Measurements from ENCODE around the gene VWA8.

Gene VWA8

DNA sequence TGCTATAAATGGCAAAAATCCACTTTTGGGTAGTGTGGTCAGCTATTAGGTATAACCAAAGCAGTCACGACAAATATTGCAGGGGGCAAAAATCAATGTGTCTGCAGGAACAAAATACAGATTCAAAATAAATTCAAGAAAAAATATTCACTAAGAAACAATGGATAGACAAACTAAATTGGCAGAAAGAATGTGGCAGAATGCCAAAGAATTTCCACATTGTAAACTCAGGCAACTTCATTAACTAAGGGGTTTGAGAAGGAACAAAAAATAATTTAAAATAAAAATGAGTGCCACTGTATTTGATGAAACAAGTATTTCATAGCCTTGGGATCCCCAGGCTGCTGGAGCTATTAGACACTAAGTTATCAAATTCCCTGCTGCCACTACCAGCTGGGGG is 193.1 kb downstream of the VWA8 start:
- Histone ChIP-seq H3K4me3 (ENCODE audit: low read depth in 1 of 5, low read length in 5 of 5) (no peak overlapping the region), H3K9ac (ENCODE audit: low read length in 5 of 5) (no peak overlapping the region), H3K9me3 (ENCODE audit: control insufficient read depth in 5 of 5, low read length in 5 of 5) (no peaks in the 10 kb centered on the region), H3K27ac (ENCODE audit: low read depth, low read length) (no peak overlapping the region), H3K36me3 (ENCODE audit: control insufficient read depth in 5 of 5, insufficient read depth in 5 of 5, low read length in 5 of 5) (peaks cover 0 to 2% (median 0%) of the 10 kb centered on the region in 5 donors), H3K4me1 (ENCODE audit: control insufficient read depth in 5 of 5, insufficient read depth in 5 of 5, low read length in 5 of 5) (peaks cover 0 to 3% (median 0%) of the 10 kb centered on the region in 5 donors), H3K27me3 (ENCODE audit: control insufficient read depth in 5 of 5, insufficient read depth in 4 of 5, low read length in 5 of 5) (no peaks in the 10 kb centered on the region)

DNA sequence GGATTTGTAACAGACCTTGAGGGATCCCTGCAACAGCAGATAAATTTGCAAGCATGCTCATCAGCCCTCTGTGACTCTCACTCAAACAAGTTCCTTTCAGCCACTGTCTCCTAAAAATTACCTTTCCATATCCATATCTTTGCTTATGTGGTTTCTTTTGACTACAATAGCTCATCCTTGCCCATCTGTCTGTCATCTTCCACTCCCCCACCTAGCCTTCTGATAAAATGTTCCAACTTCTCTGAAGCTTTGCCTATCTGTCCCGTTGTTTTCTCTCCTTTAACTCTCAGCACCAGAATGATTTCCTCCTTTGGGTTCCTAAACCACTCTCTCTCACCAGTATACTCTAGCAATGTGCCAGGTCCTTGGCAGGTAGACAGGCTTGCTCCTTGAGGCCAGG is 194.5 kb downstream of the VWA8 start:
- Histone ChIP-seq H3K9me3 (ENCODE audit: control insufficient read depth in 5 of 5, low read length in 5 of 5) (no peaks in the 10 kb centered on the region), H3K9ac (ENCODE audit: low read length in 5 of 5) (no peak overlapping the region)

DNA sequence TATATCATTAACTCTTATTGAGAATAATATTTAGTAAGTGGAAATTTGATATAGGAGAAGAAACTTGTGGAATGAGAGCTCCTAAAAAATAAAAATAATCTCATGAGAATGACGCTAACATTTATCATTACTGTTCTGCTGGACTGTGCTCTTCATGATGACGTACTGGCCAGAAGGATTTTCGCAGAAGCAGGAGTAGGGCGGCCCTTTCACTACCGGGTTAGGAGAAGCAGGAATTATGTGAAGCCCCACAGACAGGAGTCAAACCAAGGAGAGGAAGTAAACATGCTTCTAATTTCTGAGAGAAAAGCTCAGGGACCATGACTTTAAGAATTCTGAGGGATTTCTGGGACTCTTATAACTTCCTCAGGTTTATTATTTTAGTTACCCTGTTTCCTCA is 195.1 kb downstream of the VWA8 start:
- Histone ChIP-seq H3K9me3 (ENCODE audit: control insufficient read depth in 5 of 5, low read length in 5 of 5) (no peaks in the 10 kb centered on the region), H3K4me3 (ENCODE audit: low read depth in 1 of 5, low read length in 5 of 5) (no peak overlapping the region)

More for the DNA sequence above, 194.5 kb downstream of the VWA8 start:
- Histone ChIP-seq H3K36me3 (ENCODE audit: control insufficient read depth in 5 of 5, insufficient read depth in 5 of 5, low read length in 5 of 5) (peaks cover 0 to 2% (median 0%) of the 10 kb centered on the region in 5 donors), H3K4me1 (ENCODE audit: control insufficient read depth in 5 of 5, insufficient read depth in 5 of 5, low read length in 5 of 5) (peaks cover 0 to 3% (median 0%) of the 10 kb centered on the region in 5 donors), H3K27me3 (ENCODE audit: control insufficient read depth in 5 of 5, insufficient read depth in 4 of 5, low read length in 5 of 5) (no peaks in the 10 kb centered on the region), H3K4me3 (ENCODE audit: low read depth in 1 of 5, low read length in 5 of 5) (no peak overlapping the region), H3K27ac (ENCODE audit: low read depth, low read length) (no peak overlapping the region)

DNA sequence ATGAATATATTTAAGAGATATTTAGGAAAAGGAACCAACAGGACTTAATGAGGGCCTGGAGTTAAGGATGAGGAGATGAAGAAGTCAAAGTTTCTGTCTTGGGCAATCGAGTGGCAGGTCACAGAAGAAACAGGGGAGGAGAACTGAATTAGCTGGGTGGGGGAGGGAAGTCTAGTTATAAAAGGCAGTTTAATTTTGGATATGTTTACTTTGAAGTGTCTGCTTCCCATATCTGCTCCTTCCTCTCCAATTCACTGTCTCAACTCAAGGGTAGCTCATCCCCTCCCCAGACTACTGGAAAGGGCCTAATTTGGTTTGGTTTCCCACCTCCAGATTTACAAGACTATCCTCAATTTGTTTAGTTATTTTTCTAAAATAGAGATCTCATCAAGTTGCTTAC is 195.9 kb downstream of the VWA8 start:
- Histone ChIP-seq H3K9ac (ENCODE audit: low read length in 5 of 5) (no peak overlapping the region), H3K27me3 (ENCODE audit: control insufficient read depth in 5 of 5, insufficient read depth in 4 of 5, low read length in 5 of 5) (no peaks in the 10 kb centered on the region), H3K4me1 (ENCODE audit: control insufficient read depth in 5 of 5, insufficient read depth in 5 of 5, low read length in 5 of 5) (peaks cover 0 to 3% (median 0%) of the 10 kb centered on the region in 5 donors), H3K27ac (ENCODE audit: low read depth, low read length) (no peak overlapping the region), H3K4me3 (ENCODE audit: low read depth in 1 of 5, low read length in 5 of 5) (no peak overlapping the region), H3K9me3 (ENCODE audit: control insufficient read depth in 5 of 5, low read length in 5 of 5) (no peaks in the 10 kb centered on the region), H3K36me3 (ENCODE audit: control insufficient read depth in 5 of 5, insufficient read depth in 5 of 5, low read length in 5 of 5) (peaks cover 0 to 8% (median 0%) of the 10 kb centered on the region in 5 donors)

More for the DNA sequence above, 195.1 kb downstream of the VWA8 start:
- Histone ChIP-seq H3K27ac (ENCODE audit: low read depth, low read length) (no peak overlapping the region), H3K9ac (ENCODE audit: low read length in 5 of 5) (no peak overlapping the region), H3K36me3 (ENCODE audit: control insufficient read depth in 5 of 5, insufficient read depth in 5 of 5, low read length in 5 of 5) (peaks cover 0 to 4% (median 0%) of the 10 kb centered on the region in 5 donors), H3K27me3 (ENCODE audit: control insufficient read depth in 5 of 5, insufficient read depth in 4 of 5, low read length in 5 of 5) (no peaks in the 10 kb centered on the region), H3K4me1 (ENCODE audit: control insufficient read depth in 5 of 5, insufficient read depth in 5 of 5, low read length in 5 of 5) (peaks cover 0 to 3% (median 0%) of the 10 kb centered on the region in 5 donors)

DNA sequence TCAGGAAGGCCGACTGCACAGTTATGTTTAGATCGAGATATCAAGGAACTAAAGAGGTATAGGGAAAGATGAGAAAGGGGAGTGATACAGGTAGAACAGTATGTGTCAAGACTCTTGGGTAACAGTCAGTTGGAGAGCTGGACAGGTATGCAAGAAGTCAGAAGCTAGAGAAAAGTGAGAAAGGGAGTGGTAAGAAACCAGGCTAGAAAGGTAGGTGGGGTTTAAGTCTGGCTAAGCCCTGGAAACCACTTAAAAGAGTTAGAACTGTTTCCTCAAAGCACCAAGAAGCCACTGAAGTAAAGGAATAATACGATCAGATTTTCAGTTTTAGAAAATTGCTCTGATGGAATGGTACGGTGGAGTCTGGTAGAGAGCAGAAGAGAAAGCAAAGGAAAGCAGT is 196.4 kb downstream of the VWA8 start:
- H3K4me1 ChIP-seq (ENCODE audit: control insufficient read depth in 5 of 5, insufficient read depth in 5 of 5, low read length in 5 of 5) = peaks cover 0 to 3% (median 0%) of the 10 kb centered on the region in 5 donors
- H3K27me3 ChIP-seq (ENCODE audit: control insufficient read depth in 5 of 5, insufficient read depth in 4 of 5, low read length in 5 of 5) = no peaks in the 10 kb centered on the region
- H3K36me3 ChIP-seq (ENCODE audit: control insufficient read depth in 5 of 5, insufficient read depth in 5 of 5, low read length in 5 of 5) = peaks cover 0 to 11% (median 0%) of the 10 kb centered on the region in 5 donors
- H3K9me3 ChIP-seq (ENCODE audit: control insufficient read depth in 5 of 5, low read length in 5 of 5) = no peaks in the 10 kb centered on the region
- H3K4me3 ChIP-seq (ENCODE audit: low read depth in 1 of 5, low read length in 5 of 5) = no peak overlapping the region
- no peak overlapping the region for H3K27ac ChIP-seq (ENCODE audit: low read depth, low read length)
- H3K9ac ChIP-seq (ENCODE audit: low read length in 5 of 5) = no peak overlapping the region

DNA sequence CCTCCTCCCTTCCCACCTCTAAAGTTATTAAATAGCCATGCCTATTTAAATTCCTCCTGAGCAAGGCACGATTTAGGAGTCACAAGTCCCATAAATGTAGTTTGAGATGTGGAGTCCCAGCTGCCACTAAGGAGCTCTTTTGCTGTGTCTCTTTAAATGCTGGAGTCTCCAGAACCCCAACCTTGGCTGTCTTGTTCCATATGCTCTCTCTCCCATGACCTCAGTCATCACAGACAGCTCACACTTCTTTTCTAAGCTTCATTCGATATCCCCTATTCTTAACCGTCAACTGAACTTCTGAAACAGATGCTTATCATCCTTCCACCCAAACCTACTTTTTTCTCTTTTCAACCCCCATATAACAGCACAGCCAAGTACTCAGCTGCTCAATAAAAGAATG is 197.1 kb downstream of the VWA8 start:
- H3K27ac ChIP-seq (ENCODE audit: low read depth, low read length) = no peak overlapping the region
- no peaks in the 10 kb centered on the region for H3K27me3 ChIP-seq (ENCODE audit: control insufficient read depth in 5 of 5, insufficient read depth in 4 of 5, low read length in 5 of 5)
- no peak overlapping the region for H3K4me3 ChIP-seq (ENCODE audit: low read depth in 1 of 5, low read length in 5 of 5)
- peaks cover 0 to 11% (median 0%) of the 10 kb centered on the region in 5 donors for H3K36me3 ChIP-seq (ENCODE audit: control insufficient read depth in 5 of 5, insufficient read depth in 5 of 5, low read length in 5 of 5)
- H3K4me1 ChIP-seq (ENCODE audit: control insufficient read depth in 5 of 5, insufficient read depth in 5 of 5, low read length in 5 of 5) = peaks cover 0 to 3% (median 0%) of the 10 kb centered on the region in 5 donors
- no peaks in the 10 kb centered on the region for H3K9me3 ChIP-seq (ENCODE audit: control insufficient read depth in 5 of 5, low read length in 5 of 5)
- H3K9ac ChIP-seq (ENCODE audit: low read length in 5 of 5) = no peak overlapping the region

DNA sequence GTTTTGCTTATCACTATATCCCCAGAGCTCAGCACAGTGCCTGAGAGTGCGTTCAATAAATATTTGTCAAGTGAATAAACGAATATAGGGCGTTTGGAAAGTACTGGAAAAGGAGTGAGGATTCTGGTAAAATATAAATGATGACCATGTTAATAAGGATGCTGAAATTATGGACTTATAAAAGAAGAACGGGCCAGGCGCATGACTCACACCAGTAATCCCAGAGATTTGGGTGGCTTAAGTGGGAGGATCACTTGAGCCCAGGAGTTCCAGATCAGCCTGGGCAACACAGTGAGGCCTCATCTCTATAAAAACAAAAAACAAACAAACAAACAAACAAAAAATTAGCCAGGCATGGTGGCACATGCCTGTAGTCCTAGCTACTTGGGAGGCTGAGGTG is 198.1 kb downstream of the VWA8 start:
- peaks cover 0 to under 1% (median 0%) of the 10 kb centered on the region in 5 donors for H3K4me1 ChIP-seq (ENCODE audit: control insufficient read depth in 5 of 5, insufficient read depth in 5 of 5, low read length in 5 of 5)
- H3K27me3 ChIP-seq (ENCODE audit: control insufficient read depth in 5 of 5, insufficient read depth in 4 of 5, low read length in 5 of 5) = no peaks in the 10 kb centered on the region
- H3K9ac ChIP-seq (ENCODE audit: low read length in 5 of 5) = no peak overlapping the region

DNA sequence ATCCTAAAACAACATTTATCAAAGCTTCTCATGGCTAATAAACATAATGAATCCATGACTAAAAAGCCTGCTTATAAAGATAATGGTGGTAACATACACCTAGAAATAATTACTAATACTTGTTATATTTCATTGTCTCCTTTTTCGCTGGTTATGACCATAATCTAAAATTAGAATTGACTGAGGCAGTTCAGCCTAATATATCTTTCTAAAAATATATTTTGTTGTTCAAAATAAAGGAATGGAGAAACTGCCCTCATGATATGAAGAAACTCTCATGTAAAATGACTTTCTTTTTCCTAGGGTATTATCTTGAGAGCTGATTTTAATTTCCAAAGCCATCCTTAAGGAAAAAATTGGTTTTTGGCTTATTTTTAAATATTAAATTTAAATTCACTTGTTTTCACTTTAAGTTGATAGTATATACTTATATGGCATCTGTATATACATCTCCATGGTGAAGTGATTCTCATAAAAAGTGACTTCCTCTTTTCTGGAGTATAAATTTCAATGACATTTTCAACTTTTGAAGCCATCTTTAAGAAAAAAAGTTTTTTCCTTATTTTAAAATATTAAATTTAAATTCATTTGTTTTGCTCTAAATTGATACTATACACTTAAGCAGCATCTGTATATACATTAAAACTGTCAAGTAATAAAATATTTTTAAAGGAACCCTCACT is 204.6 kb downstream of the VWA8 start:
- Histone ChIP-seq H3K27ac (ENCODE audit: low read depth, low read length) (no peak overlapping the region), H3K27me3 (ENCODE audit: control insufficient read depth in 5 of 5, insufficient read depth in 4 of 5, low read length in 5 of 5) (no peaks in the 10 kb centered on the region), H3K9me3 (ENCODE audit: control insufficient read depth in 5 of 5, low read length in 5 of 5) (no peaks in the 10 kb centered on the region), H3K9ac (ENCODE audit: low read length in 5 of 5) (no peak overlapping the region), H3K4me3 (ENCODE audit: low read depth in 1 of 5, low read length in 5 of 5) (no peak overlapping the region), H3K36me3 (ENCODE audit: control insufficient read depth in 5 of 5, insufficient read depth in 5 of 5, low read length in 5 of 5) (peaks cover 0 to 11% (median 0%) of the 10 kb centered on the region in 5 donors), H3K4me1 (ENCODE audit: control insufficient read depth in 5 of 5, insufficient read depth in 5 of 5, low read length in 5 of 5) (peaks cover 0 to 5% (median 0%) of the 10 kb centered on the region in 5 donors)

More for the DNA sequence above, 198.1 kb downstream of the VWA8 start:
- Histone ChIP-seq H3K36me3 (ENCODE audit: control insufficient read depth in 5 of 5, insufficient read depth in 5 of 5, low read length in 5 of 5) (peaks cover 0 to 11% (median 0%) of the 10 kb centered on the region in 5 donors), H3K4me3 (ENCODE audit: low read depth in 1 of 5, low read length in 5 of 5) (no peak overlapping the region), H3K9me3 (ENCODE audit: control insufficient read depth in 5 of 5, low read length in 5 of 5) (no peaks in the 10 kb centered on the region), H3K27ac (ENCODE audit: low read depth, low read length) (no peak overlapping the region)

DNA sequence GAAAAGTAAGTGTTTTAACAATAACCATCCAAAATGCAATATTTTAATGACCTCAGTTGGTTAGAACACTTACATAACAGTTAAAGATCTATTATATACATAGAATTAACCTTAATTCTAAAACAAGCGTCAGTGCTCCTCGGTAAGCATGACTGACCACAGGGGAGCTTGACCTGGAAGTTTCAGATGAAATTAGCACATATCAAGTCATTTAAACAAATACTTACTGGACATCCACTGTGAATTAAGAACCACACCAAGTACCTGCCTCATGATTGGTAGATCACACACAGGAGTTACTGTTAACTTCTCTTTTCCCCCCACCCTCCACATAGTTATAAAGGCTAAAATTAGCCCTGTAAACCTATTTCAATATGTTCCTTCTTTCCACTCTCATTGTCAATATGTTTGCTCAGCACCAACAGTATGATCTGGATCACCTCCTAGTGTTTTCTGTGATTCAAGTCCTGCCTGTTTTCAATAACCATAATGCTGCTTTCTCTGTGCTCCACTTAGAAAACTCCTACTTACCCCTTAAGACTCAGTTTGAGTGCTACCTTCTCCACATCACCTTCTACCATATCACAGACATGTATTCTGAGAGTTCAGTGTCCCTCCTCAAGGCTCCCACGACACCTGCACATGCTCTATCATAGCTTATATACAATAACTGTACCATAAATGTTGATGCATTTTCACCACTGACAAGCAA is 209.0 kb downstream of the VWA8 start:
- Histone ChIP-seq H3K27me3 (ENCODE audit: control insufficient read depth in 5 of 5, insufficient read depth in 4 of 5, low read length in 5 of 5) (no peaks in the 10 kb centered on the region), H3K27ac (ENCODE audit: low read depth, low read length) (no peak overlapping the region)

DNA sequence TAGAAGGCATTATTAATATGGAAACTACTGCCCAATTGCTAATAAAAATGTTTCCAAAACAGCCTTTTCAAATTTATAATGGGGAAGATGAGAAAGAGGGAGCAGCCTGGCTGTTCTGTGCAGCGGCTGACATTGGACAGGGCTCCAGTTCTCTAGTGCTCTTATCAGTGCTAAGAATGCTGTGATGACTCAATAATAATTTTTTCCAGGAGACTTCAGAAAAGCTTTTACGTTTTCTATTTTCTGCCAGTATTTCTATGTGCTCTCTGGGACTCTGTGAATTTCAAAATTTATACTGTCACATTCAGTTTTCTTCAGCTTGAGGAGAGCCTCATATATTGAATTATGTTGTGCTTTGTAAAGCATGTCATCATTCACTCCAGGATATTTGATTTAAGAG is 209.6 kb downstream of the VWA8 start:
- Histone ChIP-seq H3K4me1 (ENCODE audit: control insufficient read depth in 5 of 5, insufficient read depth in 5 of 5, low read length in 5 of 5) (peaks cover 0 to 5% (median 0%) of the 10 kb centered on the region in 5 donors), H3K9ac (ENCODE audit: low read length in 5 of 5) (no peak overlapping the region), H3K36me3 (ENCODE audit: control insufficient read depth in 5 of 5, insufficient read depth in 5 of 5, low read length in 5 of 5) (peaks cover 0 to 2% (median 0%) of the 10 kb centered on the region in 5 donors), H3K27me3 (ENCODE audit: control insufficient read depth in 5 of 5, insufficient read depth in 4 of 5, low read length in 5 of 5) (no peaks in the 10 kb centered on the region), H3K4me3 (ENCODE audit: low read depth in 1 of 5, low read length in 5 of 5) (no peak overlapping the region), H3K9me3 (ENCODE audit: control insufficient read depth in 5 of 5, low read length in 5 of 5) (no peaks in the 10 kb centered on the region), H3K27ac (ENCODE audit: low read depth, low read length) (no peak overlapping the region)

More for the DNA sequence above, 209.0 kb downstream of the VWA8 start:
- Histone ChIP-seq H3K36me3 (ENCODE audit: control insufficient read depth in 5 of 5, insufficient read depth in 5 of 5, low read length in 5 of 5) (peaks cover 0 to 2% (median 0%) of the 10 kb centered on the region in 5 donors), H3K4me3 (ENCODE audit: low read depth in 1 of 5, low read length in 5 of 5) (no peak overlapping the region), H3K9me3 (ENCODE audit: control insufficient read depth in 5 of 5, low read length in 5 of 5) (no peaks in the 10 kb centered on the region), H3K9ac (ENCODE audit: low read length in 5 of 5) (no peak overlapping the region), H3K4me1 (ENCODE audit: control insufficient read depth in 5 of 5, insufficient read depth in 5 of 5, low read length in 5 of 5) (peaks cover 0 to 5% (median 0%) of the 10 kb centered on the region in 5 donors)

Measured in subcutaneous abdominal adipose tissue (tissue), 5 donors.